GM12878 (cell line): ENCODE data around the gene CEP68. TPM values are rescaled to one million over a fixed set of nuclear protein-coding genes. Genes with fewer than 3 reads are reported as not detected.

ENCODE experiments used
- ATAC-seq: fragments of 200-7000 bp; cut with Tn5 transposase; 3 replicates; pipeline ENCODE4 v1.9.1; 2020; ENCODE audit warnings: mild to moderate bottlenecking, moderate library complexity
- BruUV-seq: library from RNA; stranded (reverse); fragments of 400-500 nt; replicated peaks from 2 replicates; lab custom pipeline; 2021; lab: Mats Ljungman, UMichigan
- CTCF ChIA-PET: fragments of 300-600 bp; sonication (Branson Sonifier 250); formaldehyde crosslinking; extraction: SDS; loops from one replicate; lab custom pipeline; 2021; ENCODE audit warnings: inconsistent platforms; lab: Yijun Ruan, JAX
- POLR2A ChIA-PET: fragments of 350-600 bp; formaldehyde crosslinking; extraction: SDS; loops from one replicate; lab custom pipeline; 2021; ENCODE audit warnings: inconsistent platforms; lab: Charles Lee
- RAD21 ChIA-PET: fragments of 300-600 bp; sonication (Branson Sonifier 250); formaldehyde crosslinking; loops from one replicate; lab custom pipeline; 2023; ENCODE audit warnings: antibody characterized with exemption; ENCODE audit not compliant: unreplicated experiment; lab: Charles Lee
- SMC1A ChIA-PET: fragments of 300-600 bp; sonication (Branson Sonifier 250); formaldehyde crosslinking; loops from one replicate; lab custom pipeline; 2023; ENCODE audit not compliant: unreplicated experiment, uncharacterized antibody; lab: Charles Lee
- DNase-seq: peaks from one replicate; pipeline ENCODE4 v3.0.0-alpha.2; 2011; ENCODE audit warnings: low read depth, low spot score
- FAIRE-seq: peaks from 3 replicates; lab custom pipeline; 2011; peaks lifted over from hg19 to GRCh38; lab: Jason Lieb, UNC
- H2AFZ ChIP-seq: 2 replicates; pipeline ENCODE4 v1.6.0; 2011; ENCODE audit warnings: low read depth, low read length, control low read depth; ENCODE audit not compliant: control insufficient read depth
- H3K27ac ChIP-seq: 2 replicates; pipeline ENCODE4 v1.5.1; 2011; ENCODE audit warnings: control low read depth; ENCODE audit not compliant: control insufficient read depth, insufficient read depth
- H3K27me3 ChIP-seq, 2 experiments: replicated peaks in 1 of 2; 2 replicates each; pipeline versions ENCODE4 v1.6.0 to v1.6.1; 2011; ENCODE audit warnings: low read length in 1 of 2; ENCODE audit not compliant: control insufficient read depth in 2 of 2, insufficient read depth in 2 of 2
- H3K36me3 ChIP-seq, 2 experiments: 2 replicates each; pipeline ENCODE4 v1.5.1; 2011; ENCODE audit warnings: low read length in 1 of 2; ENCODE audit not compliant: control insufficient read depth in 2 of 2, insufficient read depth in 2 of 2
- H3K4me1 ChIP-seq: 2 replicates; pipeline ENCODE4 v1.6.1; 2011; ENCODE audit warnings: mild to moderate bottlenecking, low read length, moderate library complexity, mixed read lengths; ENCODE audit not compliant: control insufficient read depth, insufficient read depth
- H3K4me2 ChIP-seq: 2 replicates; pipeline ENCODE4 v1.6.0; 2011; ENCODE audit warnings: control low read depth; ENCODE audit not compliant: control insufficient read depth, insufficient read depth
- H3K4me3 ChIP-seq: fragments of 200-600 bp; sonication (generic); 2 replicates; pipeline ENCODE4 v1.5.1; 2016
- H3K79me2 ChIP-seq: 2 replicates; pipeline ENCODE4 v1.6.0; 2011; ENCODE audit warnings: low read length; ENCODE audit not compliant: control insufficient read depth, insufficient read depth
- H3K9ac ChIP-seq: 2 replicates; pipeline ENCODE4 v1.8.0; 2011; ENCODE audit warnings: low read length, control low read depth, mixed read lengths; ENCODE audit not compliant: control insufficient read depth, insufficient read depth
- H3K9me3 ChIP-seq: replicated peaks from 3 replicates; pipeline ENCODE4 v1.5.1; 2011; ENCODE audit warnings: mild to moderate bottlenecking, low read length; ENCODE audit not compliant: control insufficient read depth, insufficient read depth
- H4K20me1 ChIP-seq: 2 replicates; pipeline ENCODE4 v1.6.0; 2011; ENCODE audit not compliant: control insufficient read depth, insufficient read depth
- BCL11A ChIP-seq: IDR thresholded peaks from 2 replicates; pipeline ENCODE4 v1.6.1; 2011; ENCODE audit warnings: low read depth, low read length
- CHD2 ChIP-seq: IDR thresholded peaks from 2 replicates; pipeline ENCODE4 v1.6.1; 2011; ENCODE audit warnings: low read depth, low read length, improper control_type of control experiment, borderline replicate concordance
- CREB1 ChIP-seq: IDR thresholded peaks from 2 replicates; pipeline ENCODE4 v1.6.1; 2012; ENCODE audit warnings: low read depth, mild to moderate bottlenecking, inconsistent platforms
- PAX8 ChIP-seq: fragments of 450-650 bp; IDR thresholded peaks from 2 replicates; pipeline ENCODE4 v1.6.1; 2017; ENCODE audit warnings: mild to moderate bottlenecking, moderate library complexity
- PML ChIP-seq: IDR thresholded peaks from 2 replicates; pipeline ENCODE4 v1.6.1; 2012; ENCODE audit warnings: low read length, inconsistent platforms
- POLR2AphosphoS5 ChIP-seq: IDR thresholded peaks from 2 replicates; pipeline ENCODE4 v1.6.1; 2011; ENCODE audit warnings: mild to moderate bottlenecking, low read length, inconsistent platforms
- RAD21 ChIP-seq: IDR thresholded peaks from 2 replicates; pipeline ENCODE4 v1.6.1; 2011; ENCODE audit warnings: mild to moderate bottlenecking, low read depth, low read length, moderate library complexity; ENCODE audit not compliant: insufficient read depth
- TCF7 ChIP-seq: IDR thresholded peaks from 2 replicates; pipeline ENCODE4 v1.6.1; 2014; ENCODE audit warnings: antibody characterized with exemption, borderline replicate concordance
- WGBS: methylation state at CpG from one replicate; pipeline ENCODE4 v1.1.6; 2016; ENCODE audit warnings: low lambda C conversion rate; ENCODE audit not compliant: insufficient replicate concordance, insufficient coverage; ENCODE audit errors: missing lambda C conversion rate; 5-methylcytosine and 5-hydroxymethylcytosine counted together
- in situ Hi-C: fragments of 300-500 bp; cut with MboI; formaldehyde crosslinking; loops from 9 replicates; pipeline ENCODE4 v1.14.3; 2018; ENCODE audit warnings: mixed read lengths
- intact Hi-C: fragments of 100-400 bp; cut with micrococcal nuclease; formaldehyde crosslinking; loops from one replicate; pipeline ENCODE4 v1.14.2; 2022; ENCODE audit not compliant: unreplicated experiment
- polyA plus RNA-seq, 11 experiments: library from polyadenylated mRNA; depleted of rRNA in 4 of 11; unstranded in 6 of 11; stranded (reverse) in 5 of 11; fragments of >200 nt; fragmentation: Nextera tagmentation in 4 of 11; fragmentation: Illumina TruSeq in 1 of 11; extraction: Ambion mirVana in 4 of 11; extraction: Trizol in 1 of 11; gene quantifications; 1 replicate in 1 of 11; 2 replicates in 10 of 11; pipeline versions ENCODE4 v1.2.1 to v1.2.3, GENCODE V29; 2011 to 2016; ENCODE audit warnings: inconsistent platforms in 2 of 11, missing spikeins in 2 of 11, low read depth in 1 of 11
- total RNA-seq, 4 experiments: library from RNA; depleted of rRNA in 3 of 4; stranded (reverse); fragments of >200 nt in 3 of 4; fragmentation: Illumina TruSeq in 1 of 4; extraction: Trizol in 1 of 4; gene quantifications; 2 replicates each; pipeline versions ENCODE4 v1.2.1 to v1.2.3, GENCODE V29; 2013 to 2021
- TF ChIP-seq, protein P1 (sequence below): fragments of 450-650 bp; IDR thresholded peaks from 2 replicates; pipeline ENCODE4 v1.6.1; 2017; ENCODE audit warnings: mild to moderate bottlenecking, moderate library complexity
- TF ChIP-seq, protein P2 (sequence below): fragments of 450-650 bp; IDR thresholded peaks from 2 replicates; pipeline ENCODE4 v1.6.1; 2017; ENCODE audit warnings: antibody characterized with exemption, mild to moderate bottlenecking, moderate library complexity
- TF ChIP-seq, protein P3 (sequence below): IDR thresholded peaks from 2 replicates; pipeline ENCODE4 v1.6.1; 2012; ENCODE audit warnings: low read depth, low read length, improper control_type of control experiment
- TF ChIP-seq, protein P4 (sequence below): fragments of 450-650 bp; IDR thresholded peaks from 2 replicates; pipeline ENCODE4 v1.6.1; 2018; ENCODE audit warnings: mild to moderate bottlenecking, low read depth, moderate library complexity; ENCODE audit not compliant: partially characterized antibody

Gene CEP68
- total and polyA plus RNA-seq, 10 of the 15 experiments (the other 5 are each of a cell fraction or from before 2014, with no cell fraction given) = 1.1 to 11.1 (median 7.4) TPM

DNA sequence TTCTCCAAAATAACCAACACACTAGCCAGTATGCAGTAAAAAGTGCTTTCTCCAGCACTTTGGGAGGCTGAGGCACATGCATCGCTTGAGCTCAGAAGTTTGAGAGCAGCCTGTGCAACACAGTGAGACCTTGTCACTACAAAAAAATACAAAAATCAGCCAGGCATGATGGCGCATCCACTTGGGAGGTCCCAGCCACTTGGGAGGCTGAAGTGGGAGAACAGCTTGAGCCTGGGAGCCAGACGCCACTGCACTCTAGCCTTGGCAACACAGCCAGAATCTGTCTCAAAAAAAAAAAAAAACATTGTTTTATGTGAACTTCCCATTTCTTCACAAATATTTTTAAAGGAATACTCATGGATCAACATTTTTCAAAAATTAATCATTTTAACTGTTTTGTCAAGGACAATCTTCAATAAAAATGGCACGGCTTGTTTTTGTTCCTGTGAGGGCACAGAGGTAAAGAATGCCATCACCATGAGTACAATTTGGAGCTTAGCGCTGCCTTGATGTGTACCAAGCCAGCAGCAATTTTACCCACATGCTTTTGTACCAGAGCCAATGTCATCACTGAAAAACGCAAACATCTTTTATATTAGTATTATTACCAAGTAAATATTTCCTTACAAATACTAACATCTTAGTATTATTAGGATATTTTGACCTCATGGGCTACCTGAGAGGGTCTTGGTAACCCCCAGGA, 46.9 kb downstream of the CEP68 start (continued):
- TF ChIP-seq, protein P1, sequence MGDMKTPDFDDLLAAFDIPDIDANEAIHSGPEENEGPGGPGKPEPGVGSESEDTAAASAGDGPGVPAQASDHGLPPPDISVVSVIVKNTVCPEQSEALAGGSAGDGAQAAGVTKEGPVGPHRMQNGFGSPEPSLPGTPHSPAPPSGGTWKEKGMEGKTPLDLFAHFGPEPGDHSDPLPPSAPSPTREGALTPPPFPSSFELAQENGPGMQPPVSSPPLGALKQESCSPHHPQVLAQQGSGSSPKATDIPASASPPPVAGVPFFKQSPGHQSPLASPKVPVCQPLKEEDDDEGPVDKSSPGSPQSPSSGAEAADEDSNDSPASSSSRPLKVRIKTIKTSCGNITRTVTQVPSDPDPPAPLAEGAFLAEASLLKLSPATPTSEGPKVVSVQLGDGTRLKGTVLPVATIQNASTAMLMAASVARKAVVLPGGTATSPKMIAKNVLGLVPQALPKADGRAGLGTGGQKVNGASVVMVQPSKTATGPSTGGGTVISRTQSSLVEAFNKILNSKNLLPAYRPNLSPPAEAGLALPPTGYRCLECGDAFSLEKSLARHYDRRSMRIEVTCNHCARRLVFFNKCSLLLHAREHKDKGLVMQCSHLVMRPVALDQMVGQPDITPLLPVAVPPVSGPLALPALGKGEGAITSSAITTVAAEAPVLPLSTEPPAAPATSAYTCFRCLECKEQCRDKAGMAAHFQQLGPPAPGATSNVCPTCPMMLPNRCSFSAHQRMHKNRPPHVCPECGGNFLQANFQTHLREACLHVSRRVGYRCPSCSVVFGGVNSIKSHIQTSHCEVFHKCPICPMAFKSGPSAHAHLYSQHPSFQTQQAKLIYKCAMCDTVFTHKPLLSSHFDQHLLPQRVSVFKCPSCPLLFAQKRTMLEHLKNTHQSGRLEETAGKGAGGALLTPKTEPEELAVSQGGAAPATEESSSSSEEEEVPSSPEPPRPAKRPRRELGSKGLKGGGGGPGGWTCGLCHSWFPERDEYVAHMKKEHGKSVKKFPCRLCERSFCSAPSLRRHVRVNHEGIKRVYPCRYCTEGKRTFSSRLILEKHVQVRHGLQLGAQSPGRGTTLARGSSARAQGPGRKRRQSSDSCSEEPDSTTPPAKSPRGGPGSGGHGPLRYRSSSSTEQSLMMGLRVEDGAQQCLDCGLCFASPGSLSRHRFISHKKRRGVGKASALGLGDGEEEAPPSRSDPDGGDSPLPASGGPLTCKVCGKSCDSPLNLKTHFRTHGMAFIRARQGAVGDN = no peak
- TF ChIP-seq, protein P2, sequence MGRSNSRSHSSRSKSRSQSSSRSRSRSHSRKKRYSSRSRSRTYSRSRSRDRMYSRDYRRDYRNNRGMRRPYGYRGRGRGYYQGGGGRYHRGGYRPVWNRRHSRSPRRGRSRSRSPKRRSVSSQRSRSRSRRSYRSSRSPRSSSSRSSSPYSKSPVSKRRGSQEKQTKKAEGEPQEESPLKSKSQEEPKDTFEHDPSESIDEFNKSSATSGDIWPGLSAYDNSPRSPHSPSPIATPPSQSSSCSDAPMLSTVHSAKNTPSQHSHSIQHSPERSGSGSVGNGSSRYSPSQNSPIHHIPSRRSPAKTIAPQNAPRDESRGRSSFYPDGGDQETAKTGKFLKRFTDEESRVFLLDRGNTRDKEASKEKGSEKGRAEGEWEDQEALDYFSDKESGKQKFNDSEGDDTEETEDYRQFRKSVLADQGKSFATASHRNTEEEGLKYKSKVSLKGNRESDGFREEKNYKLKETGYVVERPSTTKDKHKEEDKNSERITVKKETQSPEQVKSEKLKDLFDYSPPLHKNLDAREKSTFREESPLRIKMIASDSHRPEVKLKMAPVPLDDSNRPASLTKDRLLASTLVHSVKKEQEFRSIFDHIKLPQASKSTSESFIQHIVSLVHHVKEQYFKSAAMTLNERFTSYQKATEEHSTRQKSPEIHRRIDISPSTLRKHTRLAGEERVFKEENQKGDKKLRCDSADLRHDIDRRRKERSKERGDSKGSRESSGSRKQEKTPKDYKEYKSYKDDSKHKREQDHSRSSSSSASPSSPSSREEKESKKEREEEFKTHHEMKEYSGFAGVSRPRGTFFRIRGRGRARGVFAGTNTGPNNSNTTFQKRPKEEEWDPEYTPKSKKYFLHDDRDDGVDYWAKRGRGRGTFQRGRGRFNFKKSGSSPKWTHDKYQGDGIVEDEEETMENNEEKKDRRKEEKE = no peak
- TF ChIP-seq, all 136 proteins: peak for 0

DNA sequence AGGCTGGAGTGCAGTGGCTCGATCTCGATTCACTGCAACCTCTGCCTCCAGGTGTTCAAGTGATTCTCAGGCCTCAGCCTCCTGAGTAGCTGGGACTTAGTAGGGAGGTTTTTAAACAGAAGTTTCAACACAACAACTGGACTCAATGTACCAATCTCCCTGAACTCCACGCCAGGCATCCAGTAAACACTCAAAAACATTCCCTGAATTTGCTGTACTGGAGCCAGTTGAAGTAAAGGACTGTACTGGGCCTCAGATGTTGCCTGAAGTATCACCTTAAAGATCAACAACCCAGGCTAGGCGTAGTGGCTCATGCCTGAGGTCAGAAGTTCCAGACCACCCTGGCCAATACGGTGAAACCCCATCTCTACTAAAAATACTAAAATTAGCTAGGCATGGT, 51.3 kb downstream of the CEP68 start:
- intact Hi-C loops = no loop called here
- H4K20me1 ChIP-seq = no peaks in the 10 kb centered on the region; the same call in none of the 2 replicates
- ChIA-PET RAD21 (no interaction called here), SMC1A (interaction anchor here (0.6 to 1.1 kb wide), 2 partner anchors 33 to 42 kb away, joined by 3 read pairs; no protein-coding TSS in a partner anchor), POLR2A (interaction anchor here (0.6 to 1.5 kb wide), 2 partner anchors 12 to 22 kb away, joined by 3 to 4 read pairs; partner anchors contain the start of gene RAB1A), CTCF (interaction anchor here (2.0 kb wide), 1 partner anchor 42 kb away, joined by 6 read pairs; no protein-coding TSS in a partner anchor)
- 100% methylated on average over 5 of the region's 5 CpGs for WGBS
- FAIRE-seq = no peak
- peaks cover 4 to 5% of the 10 kb centered on the region in 2 experiments; a peak in 3 of 4 replicates for H3K36me3 ChIP-seq
- no peak overlapping the region for H3K4me2 ChIP-seq
- BruUV-seq = no TSS peak
- peaks cover 66% of the 10 kb centered on the region for H3K79me2 ChIP-seq
- no peak for ATAC-seq
- no peaks in the 10 kb centered on the region for H3K4me1 ChIP-seq
- H3K9ac ChIP-seq = no peak overlapping the region
- no peak overlapping the region for H3K27ac ChIP-seq
- H3K4me3 ChIP-seq = no peak overlapping the region
- no peaks in the 10 kb centered on the region for H3K27me3 ChIP-seq
- DNase-seq = no peak
- in situ Hi-C loops = no loop called here
- no peaks in the 10 kb centered on the region for H3K9me3 ChIP-seq
- no peak overlapping the region for H2AFZ ChIP-seq
- no peak for TF ChIP-seq PAX8
- no peak for TF ChIP-seq RAD21
- no peak for TF ChIP-seq POLR2AphosphoS5
- TF ChIP-seq, protein P3, sequence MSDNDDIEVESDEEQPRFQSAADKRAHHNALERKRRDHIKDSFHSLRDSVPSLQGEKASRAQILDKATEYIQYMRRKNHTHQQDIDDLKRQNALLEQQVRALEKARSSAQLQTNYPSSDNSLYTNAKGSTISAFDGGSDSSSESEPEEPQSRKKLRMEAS = no peak
- no peak for TF ChIP-seq PML
- TF ChIP-seq CHD2 = no peak
- no peak for TF ChIP-seq BCL11A
- TF ChIP-seq CREB1 = no peak
- TF ChIP-seq, protein P4, sequence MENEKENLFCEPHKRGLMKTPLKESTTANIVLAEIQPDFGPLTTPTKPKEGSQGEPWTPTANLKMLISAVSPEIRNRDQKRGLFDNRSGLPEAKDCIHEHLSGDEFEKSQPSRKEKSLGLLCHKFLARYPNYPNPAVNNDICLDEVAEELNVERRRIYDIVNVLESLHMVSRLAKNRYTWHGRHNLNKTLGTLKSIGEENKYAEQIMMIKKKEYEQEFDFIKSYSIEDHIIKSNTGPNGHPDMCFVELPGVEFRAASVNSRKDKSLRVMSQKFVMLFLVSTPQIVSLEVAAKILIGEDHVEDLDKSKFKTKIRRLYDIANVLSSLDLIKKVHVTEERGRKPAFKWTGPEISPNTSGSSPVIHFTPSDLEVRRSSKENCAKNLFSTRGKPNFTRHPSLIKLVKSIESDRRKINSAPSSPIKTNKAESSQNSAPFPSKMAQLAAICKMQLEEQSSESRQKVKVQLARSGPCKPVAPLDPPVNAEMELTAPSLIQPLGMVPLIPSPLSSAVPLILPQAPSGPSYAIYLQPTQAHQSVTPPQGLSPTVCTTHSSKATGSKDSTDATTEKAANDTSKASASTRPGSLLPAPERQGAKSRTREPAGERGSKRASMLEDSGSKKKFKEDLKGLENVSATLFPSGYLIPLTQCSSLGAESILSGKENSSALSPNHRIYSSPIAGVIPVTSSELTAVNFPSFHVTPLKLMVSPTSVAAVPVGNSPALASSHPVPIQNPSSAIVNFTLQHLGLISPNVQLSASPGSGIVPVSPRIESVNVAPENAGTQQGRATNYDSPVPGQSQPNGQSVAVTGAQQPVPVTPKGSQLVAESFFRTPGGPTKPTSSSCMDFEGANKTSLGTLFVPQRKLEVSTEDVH = no peak
- no peak for TF ChIP-seq TCF7
